CD4-positive, alpha-beta T cell treated with Interleukin-4 for 4 hours (primary cell): ENCODE measurements around the gene KPNA3.

Experiments used
- DNase-seq: peaks from one replicate; pipeline ENCODE4 v3.0.0-alpha.2; 2020

The KPNA3 gene

DNA sequence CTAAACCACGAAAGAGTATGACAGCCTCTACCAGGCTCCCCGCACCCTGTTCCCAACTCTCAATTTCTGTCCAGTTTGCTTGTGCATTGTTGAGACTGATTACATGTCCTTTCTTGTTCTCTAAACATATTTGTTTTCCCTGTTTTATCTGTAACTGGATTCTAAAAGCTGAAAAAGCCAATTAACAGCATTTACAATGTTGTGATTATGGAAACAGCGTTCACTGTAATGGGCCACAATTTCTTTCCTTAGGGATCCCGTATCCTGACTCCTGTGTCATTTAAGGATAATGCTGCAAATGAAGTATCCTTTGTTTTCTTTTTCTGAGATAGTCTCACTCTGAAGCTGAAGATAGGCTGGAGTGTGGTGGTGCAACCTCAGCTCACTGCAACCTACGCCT is 121.7 kb downstream of the KPNA3 start:
- no peak for DNase-seq

DNA sequence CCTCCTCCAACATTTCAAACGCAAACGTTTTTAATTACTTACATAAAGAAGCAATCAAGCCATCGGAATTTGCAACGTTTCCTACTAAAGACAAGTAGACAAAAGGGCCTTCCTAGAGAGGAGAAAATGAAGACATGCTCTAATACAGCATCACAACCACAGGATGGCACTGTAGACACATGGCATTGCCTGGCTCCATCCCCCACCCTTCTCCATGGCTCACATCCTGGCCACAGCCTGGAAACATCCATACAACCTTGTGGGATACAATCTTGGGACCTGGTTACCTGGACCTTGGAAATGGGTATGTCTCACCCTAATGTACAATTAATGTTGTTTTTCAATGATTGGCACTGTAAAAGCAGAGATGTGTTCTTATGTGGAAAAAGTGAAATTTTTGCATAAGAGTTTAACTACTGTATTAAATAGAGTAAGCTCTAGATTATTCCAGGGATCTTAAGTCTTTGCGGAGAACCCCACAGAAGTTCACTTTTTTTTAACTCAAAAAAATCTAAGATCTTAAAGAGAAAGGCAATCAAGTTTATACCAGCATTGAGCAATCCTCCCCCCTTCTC is 122.7 kb downstream of the KPNA3 start:
- no peak for DNase-seq

DNA sequence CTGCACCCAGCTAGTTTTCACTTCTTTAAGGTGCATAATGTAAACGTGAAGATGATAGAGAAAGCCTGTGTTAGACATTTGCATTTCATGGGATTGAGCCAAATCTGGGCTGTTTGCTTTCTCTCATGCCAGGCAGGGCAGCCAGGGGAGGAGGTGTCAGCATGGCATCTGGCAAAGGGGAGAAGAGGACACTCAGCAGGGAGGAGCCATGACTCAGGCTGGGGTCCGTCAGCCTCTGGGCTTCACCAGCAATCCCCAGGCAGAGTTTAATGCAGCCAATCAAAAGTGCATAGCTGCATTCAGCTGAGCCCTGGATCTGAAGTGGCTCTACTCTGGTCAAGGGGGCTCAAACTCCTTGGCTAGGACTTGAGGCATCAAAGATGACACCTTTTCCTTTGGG is 124.7 kb downstream of the KPNA3 start:
- no peak for DNase-seq

DNA sequence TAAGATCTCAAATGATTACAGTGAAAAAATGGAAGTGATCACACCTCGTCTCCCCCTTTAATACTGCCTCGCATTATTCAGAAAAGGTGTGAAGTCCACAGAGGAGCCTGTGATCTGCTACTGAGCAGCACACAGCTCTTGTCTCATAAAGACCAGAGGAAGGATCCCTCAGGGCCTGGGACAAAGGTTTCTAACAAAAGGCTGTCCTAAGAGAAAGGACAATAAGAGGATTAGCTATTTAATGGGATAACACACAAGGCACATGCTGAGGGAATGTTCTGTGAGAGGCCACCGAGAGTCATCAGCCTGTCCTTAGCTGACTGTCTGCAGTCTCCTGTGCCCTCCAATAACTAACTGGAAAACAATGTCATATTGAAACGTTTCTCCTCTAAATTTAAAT is 127.9 kb downstream of the KPNA3 start:
- DNase-seq = no peak

DNA sequence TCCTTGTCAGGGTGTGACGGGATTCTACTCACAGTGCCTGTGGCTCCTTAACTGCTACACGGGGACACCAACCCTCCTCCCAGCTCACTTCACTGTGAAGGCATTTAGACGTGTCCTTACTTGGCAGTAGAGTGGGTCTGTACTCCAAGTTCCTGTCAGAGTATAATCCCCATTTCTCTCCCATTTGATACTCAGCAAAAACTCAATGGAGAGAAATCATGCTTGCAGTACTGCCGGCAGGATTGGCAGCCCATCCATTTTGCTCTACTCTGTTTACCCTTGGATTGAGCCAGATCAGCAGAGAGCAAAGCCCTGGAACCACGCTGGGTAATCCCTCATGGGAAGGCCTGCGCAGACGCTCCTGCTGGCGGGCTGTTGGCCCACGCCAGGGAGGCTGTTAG is 135.2 kb downstream of the KPNA3 start:
- DNase-seq = no peak

DNA sequence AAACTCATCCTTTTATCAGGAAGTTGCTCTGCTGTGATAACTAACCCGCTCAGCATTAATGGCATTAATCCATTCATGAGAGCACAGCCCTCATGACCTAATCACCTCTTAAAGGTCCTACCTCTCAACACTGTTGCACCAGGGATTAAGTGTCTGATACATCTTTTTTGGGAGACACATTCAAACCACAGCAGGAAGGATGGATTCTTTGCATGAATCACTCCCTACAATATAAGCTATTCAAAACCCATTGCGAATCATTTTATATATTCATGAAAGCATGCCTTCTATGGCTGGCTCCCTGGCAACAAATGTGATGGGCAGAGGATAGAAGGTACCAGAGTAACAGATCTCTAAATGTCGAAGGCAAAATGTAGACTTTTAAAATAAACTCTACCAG is 136.6 kb downstream of the KPNA3 start:
- no peak for DNase-seq

DNA sequence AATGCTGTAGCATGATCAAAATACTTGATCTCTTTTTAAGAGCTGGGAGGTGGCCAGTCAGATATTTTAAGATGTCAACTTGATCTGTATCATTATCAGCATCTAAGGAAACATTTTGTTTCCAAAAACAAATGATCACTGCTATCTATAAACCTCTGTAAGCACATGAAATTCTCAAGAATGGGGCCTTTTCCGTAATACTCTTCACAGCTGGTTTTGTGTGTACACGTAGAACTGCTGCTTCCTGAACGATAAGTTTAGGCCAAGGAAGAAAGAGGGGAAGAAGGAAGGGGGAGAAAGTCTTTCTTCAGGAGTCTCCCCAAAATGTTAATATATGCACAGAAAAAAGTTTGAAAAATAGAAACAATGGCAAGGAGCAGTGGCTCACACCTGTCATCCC is 138.5 kb downstream of the KPNA3 start:
- DNase-seq = no peak

DNA sequence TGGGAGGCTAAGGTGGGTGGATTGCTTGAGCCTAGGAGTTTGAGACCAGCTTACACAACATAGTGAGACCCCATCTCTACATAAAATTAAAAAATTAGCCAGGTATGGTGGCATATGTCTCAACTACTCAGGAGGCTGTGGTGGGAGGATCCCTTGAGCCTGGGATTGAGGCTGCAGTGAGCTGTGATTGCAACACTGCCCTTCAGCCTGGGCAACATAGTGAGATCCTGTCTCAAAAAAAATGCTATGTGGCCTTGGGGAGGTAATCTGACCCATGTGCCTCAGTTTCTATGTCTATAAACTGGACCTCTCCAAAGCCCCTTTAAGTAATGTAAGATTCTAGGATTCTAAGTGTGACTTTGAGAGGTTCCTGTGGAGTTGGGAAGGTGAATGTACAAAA is 139.0 kb downstream of the KPNA3 start:
- DNase-seq = no peak

DNA sequence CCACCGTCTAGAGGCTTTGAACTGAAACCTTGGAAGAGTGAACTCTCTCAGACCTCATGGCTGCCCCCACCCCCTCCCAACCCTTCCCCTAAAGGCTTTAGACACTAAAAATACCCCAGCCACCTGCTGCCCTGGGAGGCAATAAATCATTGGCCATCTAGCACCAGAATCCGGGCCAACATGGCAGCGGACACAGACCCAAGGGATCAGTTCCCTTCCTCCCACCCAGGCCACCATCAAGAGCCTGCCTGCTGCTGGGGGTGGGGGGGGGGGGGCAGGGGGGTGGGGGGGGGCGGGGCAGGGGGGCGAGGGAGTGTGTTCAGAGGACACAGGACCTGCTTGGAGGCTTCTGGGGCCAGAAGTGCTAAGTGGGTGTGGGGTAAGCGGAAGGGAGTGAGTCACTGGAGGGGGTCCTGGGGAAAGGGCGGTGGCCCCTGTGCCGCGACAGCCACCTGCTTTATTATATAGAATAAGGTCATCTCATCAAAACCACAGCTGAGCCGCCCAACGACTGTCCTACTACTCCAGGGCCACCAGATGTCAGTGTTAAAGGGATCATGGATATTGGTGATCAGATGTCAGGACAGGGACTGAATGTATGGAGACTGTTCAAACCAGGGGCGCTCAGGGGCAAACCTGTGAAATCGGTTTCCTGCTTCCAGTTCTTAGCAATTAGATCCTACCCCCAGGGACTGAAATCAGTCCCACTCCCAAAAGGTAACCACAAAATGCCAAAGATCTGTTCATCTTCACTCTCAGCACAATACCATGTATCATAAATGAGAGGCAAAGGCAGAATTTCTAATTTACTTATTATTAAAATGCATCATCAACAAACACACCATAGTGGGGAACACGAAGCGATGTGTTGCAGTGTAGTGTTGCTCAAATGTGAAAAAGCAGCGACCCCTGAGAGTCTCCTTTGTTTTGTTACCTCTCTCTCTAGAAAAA is 139.9 kb downstream of the KPNA3 start:
- DNase-seq = peak; percentile 21

DNA sequence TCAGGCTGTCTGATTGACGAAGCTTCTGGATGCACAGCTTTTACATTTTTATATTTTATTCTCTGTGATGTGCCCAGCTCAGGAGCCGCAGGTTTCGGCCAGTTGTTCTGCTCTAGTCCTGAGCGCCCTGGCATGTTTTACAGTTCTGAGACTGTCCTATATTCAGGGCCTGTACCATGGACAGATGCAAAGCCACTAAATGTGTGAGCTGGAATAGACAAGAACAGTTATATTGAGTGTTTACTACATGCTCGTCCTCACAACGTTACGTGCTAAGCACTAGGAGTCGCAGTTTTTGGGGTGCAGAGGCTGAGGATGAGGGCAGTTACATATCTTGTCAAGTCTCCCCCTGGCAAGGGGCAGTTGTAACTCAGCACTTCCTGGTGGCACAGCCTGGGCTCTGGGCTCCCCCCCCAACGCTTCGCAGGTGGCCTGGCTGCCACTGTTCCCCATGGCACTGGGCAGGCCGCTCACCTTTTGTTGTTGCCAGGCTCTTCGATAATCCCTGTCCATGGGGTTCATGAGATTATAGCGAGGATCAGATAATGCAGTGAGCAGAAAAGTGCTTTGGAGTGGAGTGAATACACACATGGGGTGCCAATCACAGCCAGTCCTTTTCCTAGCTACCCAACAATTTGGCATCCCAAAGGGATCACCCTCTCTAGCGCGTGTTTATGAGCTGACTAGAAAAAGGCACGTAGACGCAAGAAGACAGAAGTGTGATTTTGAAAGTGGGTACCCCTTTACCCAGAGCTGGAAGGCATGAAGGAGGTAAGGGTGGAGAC is 140.7 kb downstream of the KPNA3 start:
- DNase-seq = no peak

DNA sequence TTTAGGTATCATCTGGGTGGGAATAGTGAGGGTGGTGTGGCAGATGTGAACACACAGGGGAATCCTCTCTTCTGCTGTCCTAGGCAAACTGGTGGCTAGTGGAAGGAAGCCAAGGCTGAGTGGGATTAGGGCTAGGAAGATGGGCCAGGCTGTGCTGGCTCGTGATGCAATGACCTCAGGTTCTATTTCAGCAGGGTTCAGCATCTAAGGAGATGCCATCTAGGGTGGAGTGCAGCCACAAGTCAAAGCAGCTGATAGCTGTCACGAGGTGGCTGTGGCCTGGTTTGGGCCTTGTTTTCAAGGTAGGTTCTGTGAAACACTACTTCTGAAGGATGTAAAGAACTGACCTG is 142.5 kb downstream of the KPNA3 start:
- no peak for DNase-seq
